Measurements from ENCODE around the gene PRKG2. TPM values are rescaled to one million over a fixed set of nuclear protein-coding genes. Genes with fewer than 3 reads are reported as not detected.

The PRKG2 gene
- total and polyA plus RNA-seq, 4 donors: 0.03 to 0.14 (median 0.08) TPM; not detected in 1

DNA sequence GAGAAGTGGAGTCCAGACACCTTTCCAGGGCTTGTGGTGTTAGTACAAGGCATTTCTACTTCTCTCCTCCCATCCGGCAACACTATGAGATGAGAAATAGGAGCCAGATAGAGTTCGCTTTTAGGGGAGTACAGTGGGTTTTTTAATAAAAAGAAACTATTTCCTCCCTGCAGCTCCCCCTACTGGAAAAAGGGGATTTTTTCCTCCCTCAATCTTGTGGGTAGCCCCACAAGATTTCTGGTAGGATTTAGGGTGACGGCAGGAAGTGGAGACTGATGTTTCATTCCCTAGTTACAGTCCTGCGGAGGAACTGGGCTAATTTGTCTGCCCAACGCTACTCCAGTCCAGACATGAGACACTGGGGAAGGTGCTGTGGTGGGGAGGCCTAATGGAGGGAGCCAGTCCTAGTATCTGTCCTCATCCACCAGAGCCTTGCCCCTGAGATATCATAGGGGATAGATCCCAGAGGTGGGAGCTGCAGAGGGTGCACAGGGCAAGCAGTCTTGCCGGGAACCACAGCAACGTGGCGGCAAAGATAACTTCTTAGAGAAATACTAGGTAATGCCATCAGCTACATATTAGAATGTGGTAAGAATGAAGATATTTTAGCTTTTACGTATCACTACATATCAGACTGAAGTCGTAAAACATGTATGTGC lies 45.5 kb upstream of the PRKG2 start:
- Histone ChIP-seq H3K36me3 (ENCODE audit: control insufficient read depth in 4 of 4, insufficient read depth in 3 of 4, low read depth in 1 of 4, low read length in 3 of 4) (no peaks in the 10 kb centered on the region), H3K27ac (ENCODE audit: low read depth in 1 of 2, low read length in 2 of 2) (no peak overlapping the region), H3K4me3 (ENCODE audit: low read depth in 1 of 3, low read length in 3 of 3) (no peak overlapping the region), H3K27me3 (ENCODE audit: control insufficient read depth in 4 of 4, insufficient read depth in 4 of 4, low read length in 3 of 4) (no peaks in the 10 kb centered on the region), H3K9ac (ENCODE audit: low read depth in 1 of 2, low read length in 2 of 2) (no peak overlapping the region), H3K9me3 (ENCODE audit: control insufficient read depth in 4 of 4, low read length in 3 of 4) (no peaks in the 10 kb centered on the region), H3K4me1 (ENCODE audit: control insufficient read depth in 4 of 4, insufficient read depth in 4 of 4, low read length in 3 of 4) (no peaks in the 10 kb centered on the region)
- DNase-seq (ENCODE audit: low spot score): no peak
- WGBS: 77% methylated on average over 10 of the region's 10 CpGs
- TF ChIP-seq, protein P1, sequence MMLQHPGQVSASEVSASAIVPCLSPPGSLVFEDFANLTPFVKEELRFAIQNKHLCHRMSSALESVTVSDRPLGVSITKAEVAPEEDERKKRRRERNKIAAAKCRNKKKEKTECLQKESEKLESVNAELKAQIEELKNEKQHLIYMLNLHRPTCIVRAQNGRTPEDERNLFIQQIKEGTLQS (IDR thresholded peaks at IDR 0.05): no peak
- no peak for TF ChIP-seq YY1 (IDR thresholded peaks at IDR 0.05)
- TF ChIP-seq, protein P2, sequence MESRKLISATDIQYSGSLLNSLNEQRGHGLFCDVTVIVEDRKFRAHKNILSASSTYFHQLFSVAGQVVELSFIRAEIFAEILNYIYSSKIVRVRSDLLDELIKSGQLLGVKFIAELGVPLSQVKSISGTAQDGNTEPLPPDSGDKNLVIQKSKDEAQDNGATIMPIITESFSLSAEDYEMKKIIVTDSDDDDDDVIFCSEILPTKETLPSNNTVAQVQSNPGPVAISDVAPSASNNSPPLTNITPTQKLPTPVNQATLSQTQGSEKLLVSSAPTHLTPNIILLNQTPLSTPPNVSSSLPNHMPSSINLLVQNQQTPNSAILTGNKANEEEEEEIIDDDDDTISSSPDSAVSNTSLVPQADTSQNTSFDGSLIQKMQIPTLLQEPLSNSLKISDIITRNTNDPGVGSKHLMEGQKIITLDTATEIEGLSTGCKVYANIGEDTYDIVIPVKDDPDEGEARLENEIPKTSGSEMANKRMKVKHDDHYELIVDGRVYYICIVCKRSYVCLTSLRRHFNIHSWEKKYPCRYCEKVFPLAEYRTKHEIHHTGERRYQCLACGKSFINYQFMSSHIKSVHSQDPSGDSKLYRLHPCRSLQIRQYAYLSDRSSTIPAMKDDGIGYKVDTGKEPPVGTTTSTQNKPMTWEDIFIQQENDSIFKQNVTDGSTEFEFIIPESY (IDR thresholded peaks at IDR 0.05): no peak
- TF ChIP-seq RAD21 (IDR thresholded peaks at IDR 0.05): no peak
- TF ChIP-seq SP1 (IDR thresholded peaks at IDR 0.05): no peak
- TF ChIP-seq, protein P3, sequence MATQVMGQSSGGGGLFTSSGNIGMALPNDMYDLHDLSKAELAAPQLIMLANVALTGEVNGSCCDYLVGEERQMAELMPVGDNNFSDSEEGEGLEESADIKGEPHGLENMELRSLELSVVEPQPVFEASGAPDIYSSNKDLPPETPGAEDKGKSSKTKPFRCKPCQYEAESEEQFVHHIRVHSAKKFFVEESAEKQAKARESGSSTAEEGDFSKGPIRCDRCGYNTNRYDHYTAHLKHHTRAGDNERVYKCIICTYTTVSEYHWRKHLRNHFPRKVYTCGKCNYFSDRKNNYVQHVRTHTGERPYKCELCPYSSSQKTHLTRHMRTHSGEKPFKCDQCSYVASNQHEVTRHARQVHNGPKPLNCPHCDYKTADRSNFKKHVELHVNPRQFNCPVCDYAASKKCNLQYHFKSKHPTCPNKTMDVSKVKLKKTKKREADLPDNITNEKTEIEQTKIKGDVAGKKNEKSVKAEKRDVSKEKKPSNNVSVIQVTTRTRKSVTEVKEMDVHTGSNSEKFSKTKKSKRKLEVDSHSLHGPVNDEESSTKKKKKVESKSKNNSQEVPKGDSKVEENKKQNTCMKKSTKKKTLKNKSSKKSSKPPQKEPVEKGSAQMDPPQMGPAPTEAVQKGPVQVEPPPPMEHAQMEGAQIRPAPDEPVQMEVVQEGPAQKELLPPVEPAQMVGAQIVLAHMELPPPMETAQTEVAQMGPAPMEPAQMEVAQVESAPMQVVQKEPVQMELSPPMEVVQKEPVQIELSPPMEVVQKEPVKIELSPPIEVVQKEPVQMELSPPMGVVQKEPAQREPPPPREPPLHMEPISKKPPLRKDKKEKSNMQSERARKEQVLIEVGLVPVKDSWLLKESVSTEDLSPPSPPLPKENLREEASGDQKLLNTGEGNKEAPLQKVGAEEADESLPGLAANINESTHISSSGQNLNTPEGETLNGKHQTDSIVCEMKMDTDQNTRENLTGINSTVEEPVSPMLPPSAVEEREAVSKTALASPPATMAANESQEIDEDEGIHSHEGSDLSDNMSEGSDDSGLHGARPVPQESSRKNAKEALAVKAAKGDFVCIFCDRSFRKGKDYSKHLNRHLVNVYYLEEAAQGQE (IDR thresholded peaks at IDR 0.05): no peak

DNA sequence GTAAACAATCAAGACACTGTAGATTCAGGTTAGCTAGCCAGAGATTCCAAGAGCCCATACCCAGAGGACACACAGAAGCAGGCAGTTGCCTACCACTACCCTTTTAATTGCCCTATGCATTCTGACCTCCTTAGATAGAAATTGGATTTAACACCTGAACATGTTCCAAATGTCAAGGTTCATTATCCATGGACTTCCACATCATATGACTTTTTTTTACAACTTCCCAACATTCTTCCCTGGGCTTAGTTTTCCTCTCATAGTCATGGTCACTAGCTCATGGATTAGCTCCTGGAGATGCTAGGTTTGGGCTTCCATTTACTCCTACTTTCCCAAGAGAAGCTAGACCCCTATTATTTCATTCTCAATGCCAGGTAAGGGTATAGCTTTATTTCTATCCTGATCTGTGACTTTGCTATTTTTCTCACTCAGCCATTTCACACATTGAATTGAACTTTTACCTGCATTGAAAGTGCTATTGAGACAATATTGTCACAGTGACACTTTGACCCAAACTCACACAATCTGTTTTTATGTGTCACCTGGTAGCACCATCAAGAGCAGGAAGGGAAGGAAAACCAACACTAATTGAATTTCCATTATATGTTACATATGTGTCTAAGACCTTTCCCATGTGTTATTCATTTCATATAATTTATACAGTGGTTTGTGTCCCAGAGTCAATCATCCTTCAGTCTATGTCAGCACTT lies 44.0 kb upstream of the PRKG2 start:
- no peaks in the 10 kb centered on the region for H3K27me3 ChIP-seq (ENCODE audit: control insufficient read depth in 4 of 4, insufficient read depth in 4 of 4, low read length in 3 of 4)
- TF ChIP-seq TAF1 (conservative IDR thresholded peaks at IDR 0.05) (no peak), EGR1 (IDR thresholded peaks at IDR 0.05; ENCODE audit: low read depth in 2 of 2) (no peak), GABPA (IDR thresholded peaks at IDR 0.05 in 1 of 2, conservative IDR thresholded peaks at IDR 0.05 in 1 of 2) (no peak)
- TF ChIP-seq, protein P1 (IDR thresholded peaks at IDR 0.05): no peak
- no peak overlapping the region for H3K27ac ChIP-seq (ENCODE audit: low read depth in 1 of 2, low read length in 2 of 2)
- no peaks in the 10 kb centered on the region for H3K9me3 ChIP-seq (ENCODE audit: control insufficient read depth in 4 of 4, low read length in 3 of 4)
- no peak overlapping the region for H3K4me3 ChIP-seq (ENCODE audit: low read depth in 1 of 3, low read length in 3 of 3)
- no peaks in the 10 kb centered on the region for H3K4me1 ChIP-seq (ENCODE audit: control insufficient read depth in 4 of 4, insufficient read depth in 4 of 4, low read length in 3 of 4)
- H3K36me3 ChIP-seq (ENCODE audit: control insufficient read depth in 4 of 4, insufficient read depth in 3 of 4, low read depth in 1 of 4, low read length in 3 of 4): no peaks in the 10 kb centered on the region
- no peak overlapping the region for H3K9ac ChIP-seq (ENCODE audit: low read depth in 1 of 2, low read length in 2 of 2)
- DNase-seq (ENCODE audit: low spot score): no peak

DNA sequence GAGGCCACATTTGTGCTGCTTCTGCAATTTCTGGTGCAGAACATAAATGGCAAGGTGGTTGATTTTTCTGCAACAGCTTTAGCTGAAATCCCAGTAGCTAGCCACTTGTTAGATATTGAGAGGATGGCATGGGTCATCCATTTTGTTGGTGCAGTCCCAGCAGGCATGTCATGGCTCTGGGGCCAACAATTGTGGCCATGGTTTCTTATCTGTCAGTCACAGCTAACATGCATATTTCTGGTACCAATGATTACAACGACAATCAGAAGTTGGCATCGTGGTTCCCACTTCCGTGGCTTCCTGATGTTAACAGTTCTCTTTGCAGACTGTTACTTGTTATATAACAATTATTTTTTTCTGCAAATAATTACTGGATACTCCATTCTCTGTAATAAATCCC lies 42.8 kb upstream of the PRKG2 start:
- Histone ChIP-seq H3K27me3 (ENCODE audit: control insufficient read depth in 4 of 4, insufficient read depth in 4 of 4, low read length in 3 of 4) (peaks cover 0 to 2% (median 0%) of the 10 kb centered on the region in 4 donors), H3K4me1 (ENCODE audit: control insufficient read depth in 4 of 4, insufficient read depth in 4 of 4, low read length in 3 of 4) (no peaks in the 10 kb centered on the region), H3K9me3 (ENCODE audit: control insufficient read depth in 4 of 4, low read length in 3 of 4) (no peaks in the 10 kb centered on the region), H3K36me3 (ENCODE audit: control insufficient read depth in 4 of 4, insufficient read depth in 3 of 4, low read depth in 1 of 4, low read length in 3 of 4) (no peaks in the 10 kb centered on the region), H3K27ac (ENCODE audit: low read depth in 1 of 2, low read length in 2 of 2) (no peak overlapping the region), H3K4me3 (ENCODE audit: low read depth in 1 of 3, low read length in 3 of 3) (no peak overlapping the region), H3K9ac (ENCODE audit: low read depth in 1 of 2, low read length in 2 of 2) (no peak overlapping the region)
- 69% methylated on average over 3 of the region's 3 CpGs for WGBS
- no peak for DNase-seq (ENCODE audit: low spot score)
- TF ChIP-seq FOXA1 (IDR thresholded peaks at IDR 0.05) (no peak), GABPA (IDR thresholded peaks at IDR 0.05 in 1 of 2, conservative IDR thresholded peaks at IDR 0.05 in 1 of 2) (no peak), TAF1 (conservative IDR thresholded peaks at IDR 0.05) (no peak)
- TF ChIP-seq, protein P3 (IDR thresholded peaks at IDR 0.05): no peak
- TF ChIP-seq, protein P2 (IDR thresholded peaks at IDR 0.05): no peak
